DND-41 (cell line): ENCODE data around the gene CLSTN2.

Experiments
- EZH2 ChIP-seq: IDR thresholded peaks from 3 replicates; pipeline ENCODE4 v1.6.1; 2012; ENCODE audit warnings: borderline replicate concordance, low read depth, mild to moderate bottlenecking, moderate library complexity, low read length, inconsistent platforms; ENCODE audit not compliant: severe bottlenecking
- TF ChIP-seq, protein P1 (sequence below): IDR thresholded peaks from 2 replicates; pipeline ENCODE4 v1.5.1; 2012; ENCODE audit warnings: borderline replicate concordance, low read length, moderate library complexity, mild to moderate bottlenecking; ENCODE audit not compliant: poor library complexity, severe bottlenecking; ENCODE audit errors: extremely low read depth

DNA sequence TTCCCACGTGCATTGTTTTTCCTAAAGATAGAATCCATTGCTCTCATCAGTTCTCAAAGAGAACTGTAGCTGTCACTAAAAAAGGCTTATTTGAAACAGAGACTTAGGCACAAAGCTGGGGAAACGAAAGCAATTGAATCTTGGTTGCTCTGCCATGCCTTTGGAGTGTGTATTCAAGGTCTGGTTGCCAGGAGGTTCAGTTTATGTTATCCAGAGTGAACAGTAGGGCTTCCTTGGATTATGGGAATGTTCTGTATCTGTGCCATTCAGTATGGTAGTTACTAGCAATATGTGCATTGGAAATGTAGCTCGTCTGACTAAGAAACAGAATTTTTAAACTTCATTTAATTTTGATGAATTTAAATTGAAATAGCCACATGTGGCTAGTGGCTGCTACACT, 50.6 kb downstream of the CLSTN2 start:
- TF ChIP-seq, protein P1, sequence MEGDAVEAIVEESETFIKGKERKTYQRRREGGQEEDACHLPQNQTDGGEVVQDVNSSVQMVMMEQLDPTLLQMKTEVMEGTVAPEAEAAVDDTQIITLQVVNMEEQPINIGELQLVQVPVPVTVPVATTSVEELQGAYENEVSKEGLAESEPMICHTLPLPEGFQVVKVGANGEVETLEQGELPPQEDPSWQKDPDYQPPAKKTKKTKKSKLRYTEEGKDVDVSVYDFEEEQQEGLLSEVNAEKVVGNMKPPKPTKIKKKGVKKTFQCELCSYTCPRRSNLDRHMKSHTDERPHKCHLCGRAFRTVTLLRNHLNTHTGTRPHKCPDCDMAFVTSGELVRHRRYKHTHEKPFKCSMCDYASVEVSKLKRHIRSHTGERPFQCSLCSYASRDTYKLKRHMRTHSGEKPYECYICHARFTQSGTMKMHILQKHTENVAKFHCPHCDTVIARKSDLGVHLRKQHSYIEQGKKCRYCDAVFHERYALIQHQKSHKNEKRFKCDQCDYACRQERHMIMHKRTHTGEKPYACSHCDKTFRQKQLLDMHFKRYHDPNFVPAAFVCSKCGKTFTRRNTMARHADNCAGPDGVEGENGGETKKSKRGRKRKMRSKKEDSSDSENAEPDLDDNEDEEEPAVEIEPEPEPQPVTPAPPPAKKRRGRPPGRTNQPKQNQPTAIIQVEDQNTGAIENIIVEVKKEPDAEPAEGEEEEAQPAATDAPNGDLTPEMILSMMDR, result no peak
- TF ChIP-seq EZH2, result no peak
